ENCODE measurements around the gene BDH2. TPM values are rescaled to one million over a fixed set of nuclear protein-coding genes. Genes with fewer than 3 reads are reported as not detected.

The BDH2 gene
- total RNA-seq, 1 donor from 2014 or later, result 13.9 TPM

GRCh38 chr4:103044183-103044582, 55.5 kb downstream of the BDH2 start:
- no peaks in the 10 kb centered on the region for H3K9me3 ChIP-seq
- no peak overlapping the region for H3K27ac ChIP-seq
- H3K4me1 ChIP-seq, result no peaks in the 10 kb centered on the region
- H3K36me3 ChIP-seq, result peaks cover 6 to 11% of the 10 kb centered on the region in 2 donors
- no peak for DNase-seq (ENCODE audit: low spot score in 2 of 2)
- intact Hi-C loops (cut with DNase I), result no loop called here
- no peaks in the 10 kb centered on the region for H3K27me3 ChIP-seq
- no peak overlapping the region for H3K4me3 ChIP-seq
- TF ChIP-seq CTCF (IDR thresholded peaks at IDR 0.05), result no peak

- H3K36me3 ChIP-seq, result peaks cover 0 to 2% of the 10 kb centered on the region in 2 donors
- intact Hi-C loops (cut with DNase I), result no loop called here
- TF ChIP-seq CTCF (IDR thresholded peaks at IDR 0.05), result no peak
- H3K4me1 ChIP-seq, result no peaks in the 10 kb centered on the region
- no peak overlapping the region for H3K27ac ChIP-seq
- H3K27me3 ChIP-seq, result no peaks in the 10 kb centered on the region
- no peak for DNase-seq (ENCODE audit: low spot score in 2 of 2)
- peaks cover 0 to 5% of the 10 kb centered on the region in 2 donors for H3K9me3 ChIP-seq
- no peak overlapping the region for H3K4me3 ChIP-seq
Measured at GRCh38 chr4:103036169-103036568, 63.5 kb downstream of the BDH2 start.

GRCh38 chr4:103032574-103032973, 67.1 kb downstream of the BDH2 start:
- peaks cover 0 to 9% of the 10 kb centered on the region in 2 donors for H3K36me3 ChIP-seq
- no peak overlapping the region for H3K4me3 ChIP-seq
- H3K4me1 ChIP-seq, result no peaks in the 10 kb centered on the region
- no peak for DNase-seq (ENCODE audit: low spot score in 2 of 2)
- H3K27me3 ChIP-seq, result no peaks in the 10 kb centered on the region
- peaks cover 0 to 5% of the 10 kb centered on the region in 2 donors for H3K9me3 ChIP-seq
- TF ChIP-seq CTCF (IDR thresholded peaks at IDR 0.05), result peak in 1 of 3 experiments; percentile 9
- H3K27ac ChIP-seq, result no peak overlapping the region
- intact Hi-C loops (cut with DNase I), result no loop called here

- H3K36me3 ChIP-seq, result peaks cover 0 to 9% of the 10 kb centered on the region in 2 donors
- no peak overlapping the region for H3K4me3 ChIP-seq
- no peak for TF ChIP-seq CTCF (IDR thresholded peaks at IDR 0.05)
- no peaks in the 10 kb centered on the region for H3K27me3 ChIP-seq
- peaks cover 0 to 5% of the 10 kb centered on the region in 2 donors for H3K9me3 ChIP-seq
- no peak overlapping the region for H3K27ac ChIP-seq
- intact Hi-C loops (cut with DNase I), result no loop called here
- H3K4me1 ChIP-seq, result no peaks in the 10 kb centered on the region
- DNase-seq (ENCODE audit: low spot score in 2 of 2), result no peak
Measured at GRCh38 chr4:103030791-103031190, 68.8 kb downstream of the BDH2 start.

GRCh38 chr4:103029300-103029699, 70.3 kb downstream of the BDH2 start:
- DNase-seq (ENCODE audit: low spot score in 2 of 2), result no peak
- Histone ChIP-seq H3K9me3 (peaks cover 0 to 5% of the 10 kb centered on the region in 2 donors), H3K27ac (no peak overlapping the region), H3K27me3 (no peaks in the 10 kb centered on the region), H3K4me3 (no peak overlapping the region), H3K4me1 (no peaks in the 10 kb centered on the region), H3K36me3 (peaks cover 0 to 9% of the 10 kb centered on the region in 2 donors)
- TF ChIP-seq CTCF (IDR thresholded peaks at IDR 0.05), result no peak
- intact Hi-C loops (cut with DNase I), result no loop called here

Other genes starting within 250 kb of the BDH2 start
- 10.4 TPM for gene CISD2, start 230.8 kb downstream of the BDH2 start, total RNA-seq
- gene SLC9B1, start 80.1 kb downstream of the BDH2 start, total RNA-seq, result not detected
- gene SLC9B2, start 23.1 kb downstream of the BDH2 start, total RNA-seq, result 15.6 TPM
- not detected for gene CENPE, start 98.5 kb upstream of the BDH2 start, total RNA-seq